GM23248 (cell line): ENCODE results near the gene TMEM80.

Experiments used
- EZH2 ChIP-seq: fragments of 200-600 bp; sonication (generic); IDR thresholded peaks from 2 replicates; pipeline ENCODE4 v1.6.1; 2018; ENCODE audit warnings: antibody characterized with exemption, mild to moderate bottlenecking; ENCODE audit not compliant: insufficient read depth, poor library complexity, severe bottlenecking
- EZH2phosphoT487 ChIP-seq: fragments of 200-600 bp; sonication (generic); IDR thresholded peaks from 2 replicates; pipeline ENCODE4 v1.6.1; 2018; ENCODE audit warnings: antibody characterized with exemption, moderate library complexity, mild to moderate bottlenecking, low read depth; ENCODE audit not compliant: insufficient read depth

DNA sequence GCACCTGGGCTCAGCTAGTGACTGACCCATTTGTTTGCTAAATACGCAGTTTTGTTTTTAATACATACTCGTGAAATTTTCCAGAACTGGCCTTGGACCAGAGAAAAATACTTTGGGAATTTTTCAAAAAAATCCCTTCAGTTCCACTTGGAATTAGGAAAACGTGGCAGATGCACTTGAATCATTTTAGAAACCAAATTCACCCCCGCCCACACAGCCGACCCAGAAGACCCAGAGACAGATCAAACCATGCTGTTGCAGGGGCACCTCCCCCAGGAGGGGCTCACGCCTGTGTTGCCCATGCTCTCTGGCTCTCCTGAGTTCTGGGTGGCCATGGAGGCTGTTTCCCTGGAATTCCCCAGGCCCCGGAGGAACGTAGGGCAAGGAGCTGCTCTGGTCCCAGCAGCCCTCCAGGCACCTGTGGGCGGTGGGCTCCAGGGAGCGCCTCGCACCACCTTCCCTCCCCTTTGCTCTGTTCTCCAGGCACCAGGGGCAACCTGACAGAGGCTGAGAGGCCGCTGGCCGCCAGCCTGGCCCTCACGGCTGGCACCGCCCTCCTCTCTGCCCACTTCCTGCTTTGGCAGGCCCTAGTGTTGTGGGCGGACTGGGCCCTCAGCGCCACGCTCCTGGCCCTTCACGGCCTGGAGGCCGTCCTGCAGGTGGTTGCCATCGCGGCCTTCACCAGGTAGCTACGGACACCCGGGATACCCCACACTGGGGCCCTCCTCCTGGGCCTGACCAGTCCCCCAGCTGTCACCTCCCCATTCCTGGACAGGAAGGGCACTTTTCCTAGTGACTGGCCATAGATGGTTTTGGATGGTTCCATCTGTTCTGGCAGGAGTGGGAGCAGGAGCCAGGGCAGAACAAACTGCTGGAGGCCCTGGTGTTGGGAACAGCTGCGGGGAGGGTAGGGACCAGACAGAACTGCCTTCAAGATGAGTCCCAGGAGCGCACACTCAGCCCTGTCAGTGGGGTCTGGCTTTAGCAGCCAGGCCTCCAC lies 7.1 kb downstream of the TMEM80 start:
- no peak for TF ChIP-seq EZH2phosphoT487
- TF ChIP-seq EZH2 = no peak
